ENCODE measurements around the gene SNAP91.

SNAP91 gene

GRCh38 chr6:83536647-83537589, 172.0 kb downstream of the SNAP91 start:
- no peak for DNase-seq (ENCODE audit: low read depth)

DNA sequence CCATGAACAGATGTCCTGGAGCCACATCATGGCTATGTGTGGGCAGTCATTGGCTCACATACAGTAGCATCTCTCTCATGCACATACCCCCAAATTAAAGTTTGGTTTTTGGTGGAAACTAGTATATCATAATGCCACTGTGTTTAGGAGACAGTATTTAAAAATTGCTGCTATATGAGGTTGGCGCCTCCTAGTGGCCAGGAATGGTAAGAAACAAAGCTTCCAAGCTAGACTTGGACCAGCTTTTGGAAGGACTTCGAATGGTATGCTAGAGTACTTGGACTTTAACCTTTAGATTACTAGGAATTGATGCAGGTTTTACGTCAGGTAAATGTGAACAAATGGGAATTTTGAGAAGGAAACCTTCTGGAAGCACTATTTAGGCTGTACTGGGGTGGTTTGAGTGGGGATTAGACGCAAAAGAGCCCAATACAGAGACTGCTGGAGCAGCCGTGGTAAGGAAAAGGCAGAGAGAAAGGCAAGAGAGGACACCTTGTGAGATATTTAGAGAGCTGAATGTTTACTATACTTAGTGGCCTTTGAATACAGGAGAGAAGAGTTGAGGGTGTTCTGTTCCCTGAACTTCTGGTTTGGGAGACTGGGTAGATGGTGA, 172.8 kb downstream of the SNAP91 start:
- DNase-seq (ENCODE audit: low read depth) = no peak

GRCh38 chr6:83518816-83519480, 190.0 kb downstream of the SNAP91 start:
- no peak for DNase-seq (ENCODE audit: low read depth)

DNA sequence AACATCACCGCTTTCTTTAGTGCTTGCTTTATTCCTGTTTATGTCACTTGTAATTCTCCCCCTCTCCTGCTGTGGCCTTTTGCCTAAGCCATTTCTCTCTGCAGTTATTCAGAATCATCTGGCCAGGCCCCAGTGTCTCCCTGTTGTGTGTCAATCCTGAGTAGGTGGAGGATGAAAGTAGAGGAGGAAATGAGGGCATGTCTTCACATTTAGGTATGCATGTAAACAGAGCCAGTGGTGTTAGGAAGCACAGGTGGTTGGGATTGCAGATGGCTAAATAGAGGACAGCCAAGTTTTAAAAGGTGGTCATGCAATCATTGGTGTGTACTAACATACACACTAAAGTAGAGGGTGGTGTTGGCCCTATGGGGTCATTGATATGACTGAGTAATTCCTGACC, 191.4 kb downstream of the SNAP91 start:
- DNase-seq (ENCODE audit: low read depth) = no peak

DNA sequence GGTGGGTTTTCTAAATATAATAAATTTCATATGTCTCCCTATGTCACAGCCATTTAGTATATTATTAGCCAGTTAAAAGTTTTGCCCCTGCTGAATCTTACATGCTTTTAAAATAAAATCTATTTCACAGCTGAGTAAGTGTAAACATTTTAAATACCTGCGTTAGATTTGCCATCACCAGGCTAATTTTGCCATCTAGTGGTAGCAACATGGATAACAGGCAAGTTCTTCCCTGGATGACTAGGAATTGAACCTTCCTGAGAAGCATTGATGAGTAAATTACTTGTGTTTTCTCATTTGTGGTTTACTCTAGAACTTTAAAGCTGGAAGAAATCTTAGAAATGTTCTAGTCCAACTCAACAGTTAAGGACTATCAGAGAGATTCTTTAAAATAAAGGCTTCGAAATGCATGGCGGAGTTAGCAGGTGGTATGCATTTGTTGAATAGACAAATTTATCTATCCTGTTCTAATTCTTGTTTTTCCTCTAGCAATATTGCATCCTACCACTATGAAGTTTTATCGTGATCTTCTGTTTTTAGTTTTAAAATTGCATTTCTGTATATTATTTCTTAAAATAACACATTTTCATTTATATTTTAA, 193.9 kb downstream of the SNAP91 start:
- DNase-seq (ENCODE audit: low read depth) = no peak

- no peak for DNase-seq (ENCODE audit: low read depth)
These were observed 194.4 kb downstream of the SNAP91 start for GRCh38 chr6:83514466-83514865.

GRCh38 chr6:83511901-83512681, 196.8 kb downstream of the SNAP91 start, which contains the start of gene PRSS35:
Gene PRSS35 (plus strand): TSS chr6:83512534. CDS start chr6:83523442, 10,908 bp downstream.
- no peak for DNase-seq (ENCODE audit: low read depth)

DNA sequence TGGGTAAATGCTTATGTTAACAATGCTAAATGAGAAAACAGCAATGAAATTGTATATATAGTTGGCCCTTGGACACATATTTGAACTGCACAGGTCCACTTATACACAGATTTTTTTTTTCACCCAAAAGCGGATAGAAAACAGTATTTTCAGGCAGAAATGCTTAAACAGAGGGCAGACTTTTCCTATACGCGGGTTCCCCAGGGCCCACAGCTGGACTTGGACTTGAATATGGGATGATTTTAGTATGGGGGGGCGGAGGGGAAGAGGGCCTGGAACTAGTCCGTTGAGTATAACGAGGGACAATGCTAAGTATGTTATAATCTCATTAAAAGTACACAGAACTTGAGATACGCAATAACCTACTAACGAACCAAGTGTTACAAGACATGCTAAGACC, 197.6 kb downstream of the SNAP91 start:
- no peak for DNase-seq (ENCODE audit: low read depth)

DNA sequence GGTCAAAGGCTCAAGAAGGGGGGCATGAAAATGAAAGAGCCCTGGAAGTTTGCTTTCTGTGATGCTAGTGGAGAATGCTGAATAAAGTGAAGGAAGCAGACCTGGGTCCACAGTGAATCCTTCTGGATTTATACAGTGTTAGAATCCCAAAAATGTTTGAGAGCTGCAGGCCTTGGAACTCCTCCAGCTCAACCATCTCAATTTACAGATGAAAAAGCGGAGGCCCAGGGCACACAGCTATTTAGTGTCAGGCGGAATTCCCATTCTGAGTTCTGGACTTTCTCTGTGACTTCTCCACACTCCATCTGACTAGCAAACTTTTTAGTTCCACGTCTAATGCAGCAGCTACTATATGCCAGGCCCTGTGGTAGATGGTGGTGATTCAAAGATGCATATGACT, 198.1 kb downstream of the SNAP91 start:
- no peak for DNase-seq (ENCODE audit: low read depth)

- no peak for DNase-seq (ENCODE audit: low read depth)
These were observed 199.5 kb downstream of the SNAP91 start for GRCh38 chr6:83509441-83509840.

- DNase-seq (ENCODE audit: low read depth) = no peak
These were observed 203.5 kb downstream of the SNAP91 start for GRCh38 chr6:83505356-83505755.

Measured in stimulated activated CD8-positive, alpha-beta memory T cell treated with anti-CD3 and anti-CD28 coated beads, Interleukin-12 subunit alpha, Interleukin-12 subunit beta, amount 100 ng/mL, for 4 hours (primary cell).